NCI-H1417 treated with DMSO at 0.1 percent for 48 hours (cell line): ENCODE results near the gene ALPI.

Experiments
- DNase-seq: peaks from one replicate; lab custom pipeline; 2025; lab: John Stamatoyannopoulos, UW

The ALPI gene

DNA sequence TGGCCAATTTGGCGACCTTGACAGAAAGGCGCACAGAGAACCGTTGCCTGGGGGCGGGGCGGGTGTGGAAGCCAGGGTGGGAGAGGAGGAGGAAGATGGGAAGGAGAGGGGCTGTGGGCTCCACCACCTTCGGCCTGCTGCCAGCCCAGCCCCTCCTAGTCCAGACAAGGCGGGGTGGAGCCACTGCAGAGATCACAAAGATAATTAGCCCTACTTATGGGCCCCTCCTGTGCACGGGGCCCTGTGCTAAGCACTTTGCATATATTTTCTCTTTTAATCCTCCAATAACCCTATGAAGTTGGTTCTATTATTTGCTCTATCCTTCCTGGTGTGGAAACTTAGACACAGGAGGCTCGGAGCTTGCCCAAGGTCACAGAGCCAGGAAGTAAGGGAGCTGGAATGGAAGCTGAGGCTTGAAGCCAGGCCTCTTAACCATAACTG lies 45.4 kb downstream of the ALPI start:
- no peak for DNase-seq

DNA sequence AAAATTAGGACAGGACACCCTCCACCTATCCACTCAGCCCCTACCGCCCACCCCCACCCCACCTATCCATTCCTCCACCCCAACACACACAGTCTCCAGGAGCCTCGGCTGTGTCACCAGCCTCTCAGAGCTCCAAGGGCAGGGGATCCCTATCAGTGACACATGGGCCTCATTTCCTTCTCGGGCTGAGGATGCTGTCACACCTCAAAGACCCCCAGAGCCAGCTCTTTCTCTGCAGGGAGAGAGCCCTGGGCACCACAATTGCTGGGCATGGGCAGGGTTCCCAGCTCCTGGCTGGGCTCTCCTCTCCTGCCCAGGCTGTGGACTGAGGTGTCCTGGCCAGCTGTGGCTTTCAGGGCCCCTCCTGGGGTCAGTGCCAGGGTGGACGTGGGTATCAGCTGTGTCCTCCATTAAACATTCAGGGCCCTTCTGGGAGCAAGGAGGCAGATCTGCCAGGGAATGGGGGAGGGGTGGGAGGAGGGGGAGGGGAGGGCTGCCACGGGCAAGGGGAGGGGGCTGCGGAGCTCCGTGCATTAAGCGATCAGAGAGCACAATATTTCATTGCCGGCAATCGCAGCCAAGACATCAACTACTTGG lies 45.9 kb downstream of the ALPI start:
- DNase-seq = no peak

DNA sequence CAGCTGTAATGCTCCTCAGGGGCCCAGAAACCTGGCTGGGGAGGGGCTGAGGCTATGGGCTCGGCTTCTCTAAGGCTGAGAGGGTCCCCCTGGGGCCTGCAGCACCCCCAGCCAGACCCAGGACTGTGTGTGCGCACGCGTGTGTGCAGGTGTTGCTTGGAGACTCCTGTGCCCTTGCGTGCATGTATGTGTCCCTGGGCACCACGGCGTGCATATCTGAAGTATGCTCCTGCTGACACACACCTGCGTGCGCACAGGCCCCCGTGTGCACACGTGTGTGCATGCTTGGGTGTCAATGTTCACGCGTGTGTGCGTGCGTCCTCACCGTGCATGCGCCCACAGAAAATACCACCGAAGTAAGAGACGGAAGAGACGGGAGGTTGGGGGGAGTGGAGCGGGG lies 46.6 kb downstream of the ALPI start:
- no peak for DNase-seq

DNA sequence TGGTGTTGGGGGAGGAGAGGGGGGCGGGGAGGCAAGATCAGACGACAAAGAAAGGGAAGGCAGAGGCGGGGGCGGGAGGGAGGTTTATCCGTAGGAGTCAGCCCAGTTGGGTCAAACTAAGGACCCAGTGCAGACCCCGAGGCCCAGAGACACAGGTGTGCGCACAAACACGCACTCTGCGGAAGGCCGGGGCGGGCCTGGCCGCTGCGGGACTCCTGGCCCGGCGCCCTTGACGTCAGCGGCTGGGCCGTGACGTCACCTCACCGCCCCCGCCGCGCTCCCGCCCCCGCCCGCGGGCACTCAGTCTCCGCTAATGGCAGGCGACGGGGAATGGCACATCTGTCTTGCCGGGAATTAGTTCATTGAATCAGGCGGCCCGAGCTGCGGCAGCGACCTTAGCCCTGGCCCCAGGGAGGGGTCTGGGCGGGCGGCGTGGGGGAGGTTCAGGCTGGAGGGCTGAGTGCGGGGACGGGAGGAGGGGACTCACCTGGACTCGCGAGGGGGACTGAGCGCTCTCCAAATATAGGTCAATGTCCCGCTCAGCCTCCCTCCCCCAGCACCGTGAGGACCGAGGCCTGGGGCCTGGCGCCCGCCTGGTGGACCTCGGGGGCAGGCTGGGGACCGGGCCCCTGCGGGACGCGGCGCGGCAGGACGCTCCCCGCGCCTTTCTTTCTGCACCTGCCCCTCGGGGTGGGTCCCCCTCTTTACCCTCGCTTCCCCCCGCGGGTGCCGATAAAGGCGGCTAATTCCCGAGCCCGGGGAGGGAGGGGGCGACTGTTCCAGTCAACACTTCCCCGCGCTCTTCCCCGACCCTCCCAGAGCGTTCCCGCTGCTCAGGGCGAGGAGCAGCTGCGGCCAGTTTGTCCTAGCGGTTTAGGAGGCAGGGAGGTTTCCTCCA lies 47.2 kb downstream of the ALPI start:
- DNase-seq = no peak

DNA sequence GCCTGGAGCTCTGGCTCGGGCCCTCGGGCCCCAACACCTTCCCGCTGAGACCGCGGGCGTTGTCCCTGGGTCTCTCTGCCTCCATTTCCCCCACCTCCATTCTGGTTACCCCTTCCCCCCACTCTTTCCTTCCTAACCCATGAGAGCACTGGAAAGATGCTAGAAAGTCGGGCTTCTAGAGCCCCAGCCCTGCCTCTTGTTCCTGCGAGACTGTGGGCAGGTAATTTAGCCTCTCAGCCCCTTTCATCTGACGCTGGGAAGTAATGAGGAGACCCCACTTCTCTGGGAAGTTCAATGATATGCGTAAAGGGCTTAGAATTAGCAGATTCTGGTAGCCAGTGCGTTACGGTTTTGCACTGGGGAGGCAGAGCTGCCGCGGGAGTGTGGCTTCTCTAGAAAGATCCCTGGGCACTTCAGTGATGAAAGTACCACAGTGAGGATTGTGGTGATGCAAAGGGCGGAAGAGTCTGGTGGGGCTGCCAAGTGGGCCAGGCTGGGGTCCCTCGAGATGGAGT lies 47.9 kb downstream of the ALPI start:
- no peak for DNase-seq

DNA sequence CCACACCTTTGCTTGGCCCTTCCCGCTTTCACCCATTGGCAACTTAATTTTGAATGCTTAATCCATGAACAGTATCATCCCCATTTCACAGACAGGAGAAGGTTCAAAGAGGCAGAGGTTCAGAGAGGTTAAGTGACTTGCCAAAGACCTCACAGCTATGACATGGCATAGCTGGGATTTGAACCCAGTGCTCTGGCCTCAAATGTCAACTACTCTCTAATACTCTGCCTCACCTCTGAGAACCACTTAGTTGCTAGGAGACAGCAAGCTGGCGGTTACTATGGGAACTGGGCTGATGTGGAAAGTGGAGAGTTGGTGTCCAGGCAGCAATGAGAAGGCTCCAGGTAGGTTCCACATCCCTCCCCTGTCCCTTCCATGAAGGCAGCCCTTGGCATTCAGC lies 48.5 kb downstream of the ALPI start:
- DNase-seq = no peak

DNA sequence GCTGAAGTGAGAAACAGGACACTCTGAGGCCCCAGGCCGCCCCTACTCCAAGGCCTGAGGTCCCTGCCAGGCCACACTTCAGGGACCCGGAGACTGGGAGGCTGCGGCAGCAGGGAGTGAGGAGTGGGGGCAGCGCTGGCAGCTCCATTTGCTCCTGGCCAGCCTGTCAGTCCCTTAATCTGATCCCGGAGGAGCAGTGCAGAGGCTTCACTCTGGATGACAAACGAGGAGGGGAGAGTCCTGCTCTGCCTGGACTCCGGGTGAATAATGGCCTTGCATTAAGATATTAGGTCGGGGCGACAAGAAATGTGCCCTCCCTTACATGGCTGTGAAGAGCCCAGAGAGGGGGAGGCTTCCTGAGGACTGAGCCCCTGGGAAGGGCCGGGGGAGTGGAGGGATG lies 49.9 kb downstream of the ALPI start:
- no peak for DNase-seq

DNA sequence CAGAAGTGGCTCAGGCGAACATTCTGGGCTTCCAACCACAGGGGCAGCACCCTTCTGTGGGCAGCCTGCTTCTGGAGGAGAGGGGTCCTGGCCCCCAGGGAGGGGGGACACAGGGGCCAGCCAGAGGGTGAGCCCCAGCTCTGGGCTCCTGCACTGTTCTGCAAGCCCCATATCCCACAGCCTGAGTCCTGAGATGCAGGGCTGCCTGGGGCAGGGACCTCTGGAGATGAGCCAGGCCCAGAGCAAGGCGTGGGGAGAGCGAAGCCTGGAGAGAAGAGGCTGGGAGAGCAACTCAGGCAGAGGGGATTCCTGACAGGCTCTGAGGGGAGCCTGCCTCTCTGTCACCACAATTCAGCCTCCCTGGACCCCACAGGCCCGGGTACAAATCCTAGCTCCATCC lies 50.8 kb downstream of the ALPI start:
- DNase-seq = no peak

DNA sequence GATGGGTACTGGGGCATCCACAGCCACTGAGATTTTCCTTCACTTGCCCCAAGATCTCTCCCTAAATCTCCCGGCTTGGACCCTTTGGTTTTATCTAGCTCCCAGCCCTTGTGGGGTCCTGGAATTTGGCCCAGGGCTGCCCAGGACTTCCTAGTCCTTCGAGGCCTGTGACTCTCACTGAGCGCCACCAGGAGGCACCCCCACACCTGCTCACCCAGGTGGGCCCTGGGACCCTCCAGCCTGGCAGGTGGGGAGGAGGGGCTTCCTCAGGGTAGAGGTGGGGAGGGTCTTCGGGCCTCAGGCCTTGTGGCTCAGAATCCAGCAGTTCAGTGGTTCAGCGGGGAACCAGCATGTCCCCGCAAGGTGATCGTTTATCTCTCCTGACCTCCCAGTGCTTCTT lies 52.3 kb downstream of the ALPI start:
- no peak for DNase-seq
